Measurements from ENCODE around the gene SBNO2.

The SBNO2 gene

GRCh38 chr19:1153891-1154730, 20.0 kb downstream of the SBNO2 start:
- Histone ChIP-seq H3K27me3 (ENCODE audit: insufficient read depth, low read depth) (no peaks in the 10 kb centered on the region), H3K27ac (no peak overlapping the region), H3K9ac (no peak overlapping the region), H3K36me3 (ENCODE audit: insufficient read depth) (no peaks in the 10 kb centered on the region), H3K79me2 (ENCODE audit: insufficient read depth, low read depth) (no peaks in the 10 kb centered on the region), H2AFZ (ENCODE audit: low read depth) (no peak overlapping the region), H3K4me3 (IDR thresholded peaks at IDR 0.05; ENCODE audit: insufficient read depth, low read depth, low read length) (no peak overlapping the region), H4K20me1 (ENCODE audit: insufficient read depth) (no peaks in the 10 kb centered on the region), H3K4me2 (no peak overlapping the region), H3K4me1 (ENCODE audit: low read depth, poor library complexity, severe bottlenecking) (no peaks in the 10 kb centered on the region)
- TF ChIP-seq CTCF (conservative IDR thresholded peaks at IDR 0.05; ENCODE audit: low read depth, low read length), result no peak

- no peak overlapping the region for H3K4me3 ChIP-seq (IDR thresholded peaks at IDR 0.05; ENCODE audit: insufficient read depth, low read depth, low read length)
- no peak overlapping the region for H3K9ac ChIP-seq
- H3K27ac ChIP-seq, result no peak overlapping the region
Measured at GRCh38 chr19:1151917-1152587, 22.0 kb downstream of the SBNO2 start.

DNA sequence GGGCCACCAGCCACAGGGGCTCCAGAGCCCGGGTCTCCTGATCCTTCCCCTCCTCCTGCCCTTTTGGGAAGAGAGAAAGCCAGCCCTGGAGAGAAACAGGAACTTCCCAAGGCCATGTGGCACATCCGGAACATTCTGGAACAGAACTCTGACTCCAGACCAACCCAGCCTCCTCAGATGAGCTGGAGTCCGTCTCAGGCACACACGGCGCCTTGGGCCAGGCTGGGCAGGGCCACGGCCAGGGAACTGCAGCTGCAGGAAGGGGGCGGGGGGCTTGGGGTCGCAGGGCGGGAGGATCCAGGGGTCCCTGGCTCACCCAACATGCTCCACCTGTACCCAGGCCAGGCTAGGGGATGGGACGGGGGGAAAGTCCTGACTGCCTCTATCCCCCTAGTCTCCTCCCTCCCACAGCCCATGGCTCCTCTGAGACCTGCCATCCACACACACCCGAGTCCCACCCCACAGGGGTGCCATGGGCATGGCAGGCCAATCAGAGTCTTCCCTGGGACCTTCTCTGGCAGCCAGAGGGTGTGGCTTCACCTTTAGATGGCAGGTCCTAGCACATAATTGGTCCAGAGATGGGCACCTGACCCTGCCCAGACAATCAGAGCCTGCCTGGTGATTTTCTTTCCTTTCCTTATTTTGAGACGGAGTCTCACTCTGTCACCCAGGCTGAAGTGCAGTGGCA, 22.9 kb downstream of the SBNO2 start:
- Histone ChIP-seq H3K36me3 (ENCODE audit: insufficient read depth) (no peaks in the 10 kb centered on the region), H3K4me3 (IDR thresholded peaks at IDR 0.05; ENCODE audit: insufficient read depth, low read depth, low read length) (no peak overlapping the region), H4K20me1 (ENCODE audit: insufficient read depth) (no peaks in the 10 kb centered on the region), H3K9ac (no peak overlapping the region), H3K79me2 (ENCODE audit: insufficient read depth, low read depth) (no peaks in the 10 kb centered on the region), H3K27ac (no peak overlapping the region), H3K27me3 (ENCODE audit: insufficient read depth, low read depth) (no peaks in the 10 kb centered on the region), H3K4me1 (ENCODE audit: low read depth, poor library complexity, severe bottlenecking) (no peaks in the 10 kb centered on the region), H2AFZ (ENCODE audit: low read depth) (no peak overlapping the region), H3K4me2 (no peak overlapping the region)
- TF ChIP-seq CTCF (conservative IDR thresholded peaks at IDR 0.05; ENCODE audit: low read depth, low read length), result no peak

More at GRCh38 chr19:1151917-1152587, 22.0 kb downstream of the SBNO2 start:
- Histone ChIP-seq H3K79me2 (ENCODE audit: insufficient read depth, low read depth) (no peaks in the 10 kb centered on the region), H3K36me3 (ENCODE audit: insufficient read depth) (no peaks in the 10 kb centered on the region), H3K27me3 (ENCODE audit: insufficient read depth, low read depth) (no peaks in the 10 kb centered on the region), H4K20me1 (ENCODE audit: insufficient read depth) (no peaks in the 10 kb centered on the region), H2AFZ (ENCODE audit: low read depth) (no peak overlapping the region), H3K4me2 (no peak overlapping the region), H3K4me1 (ENCODE audit: low read depth, poor library complexity, severe bottlenecking) (no peaks in the 10 kb centered on the region)
- no peak for TF ChIP-seq CTCF (conservative IDR thresholded peaks at IDR 0.05; ENCODE audit: low read depth, low read length)

DNA sequence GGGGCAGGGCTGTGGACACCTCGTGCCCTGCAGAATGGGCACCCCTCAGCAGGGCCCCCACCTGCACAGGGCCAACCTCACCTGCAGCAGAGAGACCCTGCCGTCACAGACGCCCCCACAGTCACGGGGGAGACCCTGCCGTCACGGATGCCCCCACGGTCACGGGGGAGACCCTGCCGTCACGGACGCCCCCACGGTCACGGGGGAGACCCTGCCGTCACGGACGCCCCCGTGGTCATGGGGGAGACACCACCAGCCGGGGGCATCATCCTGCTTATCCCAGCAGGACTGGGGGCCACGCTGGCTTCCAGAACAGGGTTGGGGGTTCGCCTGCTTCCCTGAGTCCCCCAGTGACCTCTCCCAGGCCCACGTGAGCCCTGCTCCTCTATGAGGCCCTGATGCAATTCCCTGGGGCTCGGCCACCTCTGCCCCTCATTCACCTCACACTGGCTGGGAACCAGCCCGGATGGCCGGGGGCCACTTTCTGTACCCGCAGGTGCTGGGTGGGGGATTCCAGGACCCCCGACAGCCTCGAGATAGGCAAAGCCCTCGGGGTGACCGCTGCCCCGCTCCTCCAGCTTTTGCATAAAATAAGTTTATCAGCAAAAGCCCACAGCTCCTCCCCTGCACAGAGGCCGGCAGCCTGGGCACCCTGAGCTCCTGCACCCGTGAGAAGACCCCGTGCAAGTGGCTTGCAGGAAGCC, 23.6 kb downstream of the SBNO2 start:
- no peaks in the 10 kb centered on the region for H3K27me3 ChIP-seq (ENCODE audit: insufficient read depth, low read depth)
- H3K4me2 ChIP-seq, result no peak overlapping the region
- H2AFZ ChIP-seq (ENCODE audit: low read depth), result no peak overlapping the region
- no peak overlapping the region for H3K4me3 ChIP-seq (IDR thresholded peaks at IDR 0.05; ENCODE audit: insufficient read depth, low read depth, low read length)
- TF ChIP-seq CTCF (conservative IDR thresholded peaks at IDR 0.05; ENCODE audit: low read depth, low read length), result no peak
- no peaks in the 10 kb centered on the region for H3K4me1 ChIP-seq (ENCODE audit: low read depth, poor library complexity, severe bottlenecking)
- no peaks in the 10 kb centered on the region for H4K20me1 ChIP-seq (ENCODE audit: insufficient read depth)
- H3K79me2 ChIP-seq (ENCODE audit: insufficient read depth, low read depth), result no peaks in the 10 kb centered on the region
- no peaks in the 10 kb centered on the region for H3K36me3 ChIP-seq (ENCODE audit: insufficient read depth)
- H3K9ac ChIP-seq, result no peak overlapping the region
- H3K27ac ChIP-seq, result no peak overlapping the region

Measured in KMS-11 (cell line).